Lung (tissue), 12 donors: ENCODE data around the gene PLXNA1. TPM values are rescaled to one million over a fixed set of nuclear protein-coding genes. Genes with fewer than 3 reads are reported as not detected.
A peak's percentile ranks its signal among the peaks of the same experiment; 100 is the strongest.

ENCODE experiments used
- ATAC-seq: fragments of 200-7000 bp; cut with Tn5 transposase; one replicate; pipeline ENCODE4 v1.9.1; 2020; ENCODE audit warnings: moderate number of reproducible peaks; ENCODE audit not compliant: insufficient read depth, low FRiP score
- DNase-seq, 3 donors: peaks; one replicate each; pipeline ENCODE4 v3.0.0-alpha.2; 2013 to 2017
- H3K27ac ChIP-seq, 2 donors: one replicate each; pipeline ENCODE4 v1.5.1; 2013; ENCODE audit warnings: mild to moderate bottlenecking in 2 of 2, moderate library complexity in 2 of 2, control low read depth in 1 of 2, inconsistent platforms in 1 of 2, low read depth in 1 of 2, low read length in 1 of 2
- H3K27me3 ChIP-seq, 3 donors: one replicate each; pipeline ENCODE4 v1.5.1; 2013; ENCODE audit warnings: low read length in 2 of 3; ENCODE audit not compliant: control insufficient read depth in 3 of 3, insufficient read depth in 3 of 3
- H3K36me3 ChIP-seq, 4 donors: one replicate each; pipeline ENCODE4 v1.5.1; 2013; ENCODE audit warnings: low read length in 4 of 4, mild to moderate bottlenecking in 1 of 4, moderate library complexity in 1 of 4; ENCODE audit not compliant: control insufficient read depth in 4 of 4, insufficient read depth in 4 of 4
- H3K4me1 ChIP-seq, 5 donors: one replicate each; pipeline ENCODE4 v1.5.1; 2013; ENCODE audit warnings: low read length in 5 of 5, mild to moderate bottlenecking in 2 of 5, moderate library complexity in 1 of 5; ENCODE audit not compliant: control insufficient read depth in 5 of 5, insufficient read depth in 5 of 5
- H3K4me3 ChIP-seq: one replicate; pipeline ENCODE4 v1.5.1; 2013; ENCODE audit warnings: mild to moderate bottlenecking, control low read depth, moderate library complexity
- H3K9ac ChIP-seq, 2 donors: one replicate each; pipeline ENCODE4 v1.5.1; 2013; ENCODE audit warnings: low read length in 2 of 2, control low read depth in 1 of 2; ENCODE audit not compliant: insufficient read depth in 1 of 2
- H3K9me3 ChIP-seq, 4 donors: one replicate each; pipeline ENCODE4 v1.5.1; 2013; ENCODE audit warnings: low read length in 3 of 4, mild to moderate bottlenecking in 1 of 4, moderate library complexity in 1 of 4; ENCODE audit not compliant: control insufficient read depth in 4 of 4, insufficient read depth in 3 of 4
- WGBS, 2 donors: extraction: QIAGEN DNeasy Blood & Tissue Kit; methylation state at CpG; one replicate each; pipeline ENCODE4 v1.1.7; 2013; 5-methylcytosine and 5-hydroxymethylcytosine counted together
- polyA plus RNA-seq, 2 donors: library from polyadenylated mRNA; stranded (reverse); fragments of 200-250 nt; gene quantifications; one replicate each; pipeline ENCODE4 v1.2.1, GENCODE V29; 2013
- total RNA-seq, 2 donors: library from RNA; depleted of rRNA in 1 of 2; stranded (reverse); fragments of >200 nt in 1 of 2; gene quantifications; one replicate each; pipeline ENCODE4 v1.2.1, GENCODE V29; 2014 to 2021
- TF ChIP-seq, protein P1 (sequence below): IDR thresholded peaks from 2 replicates; pipeline ENCODE4 v1.5.1; 2012; ENCODE audit warnings: mild to moderate bottlenecking; ENCODE audit errors: control extremely low read depth, extremely low read depth
- donor health status: control.
- donor health status: control.
- donor health status: Bipolar disorder and iron deficiency.
- donor health status: healthy.
- donor health status: DM: yes; HTN: yes; CAD: no.

The PLXNA1 gene
- total and polyA plus RNA-seq, 4 donors = 17.6 to 51.7 (median 21.7) TPM

- DNase-seq (peak; percentile 22 to 52 (median 28)), ATAC-seq (no peak)
- Histone ChIP-seq H3K36me3 (peaks cover 0 to 2% (median 0%) of the 10 kb centered on the region in 4 donors), H3K9me3 (no peaks in the 10 kb centered on the region), H3K4me3 (no peak overlapping the region), H3K27ac (no peak overlapping the region), H3K9ac (no peak overlapping the region), H3K4me1 (peaks cover 0 to 13% (median 8%) of the 10 kb centered on the region in 5 donors), H3K27me3 (no peaks in the 10 kb centered on the region)
- TF ChIP-seq, protein P1, sequence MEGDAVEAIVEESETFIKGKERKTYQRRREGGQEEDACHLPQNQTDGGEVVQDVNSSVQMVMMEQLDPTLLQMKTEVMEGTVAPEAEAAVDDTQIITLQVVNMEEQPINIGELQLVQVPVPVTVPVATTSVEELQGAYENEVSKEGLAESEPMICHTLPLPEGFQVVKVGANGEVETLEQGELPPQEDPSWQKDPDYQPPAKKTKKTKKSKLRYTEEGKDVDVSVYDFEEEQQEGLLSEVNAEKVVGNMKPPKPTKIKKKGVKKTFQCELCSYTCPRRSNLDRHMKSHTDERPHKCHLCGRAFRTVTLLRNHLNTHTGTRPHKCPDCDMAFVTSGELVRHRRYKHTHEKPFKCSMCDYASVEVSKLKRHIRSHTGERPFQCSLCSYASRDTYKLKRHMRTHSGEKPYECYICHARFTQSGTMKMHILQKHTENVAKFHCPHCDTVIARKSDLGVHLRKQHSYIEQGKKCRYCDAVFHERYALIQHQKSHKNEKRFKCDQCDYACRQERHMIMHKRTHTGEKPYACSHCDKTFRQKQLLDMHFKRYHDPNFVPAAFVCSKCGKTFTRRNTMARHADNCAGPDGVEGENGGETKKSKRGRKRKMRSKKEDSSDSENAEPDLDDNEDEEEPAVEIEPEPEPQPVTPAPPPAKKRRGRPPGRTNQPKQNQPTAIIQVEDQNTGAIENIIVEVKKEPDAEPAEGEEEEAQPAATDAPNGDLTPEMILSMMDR = no peak
- 79 to 81% methylated on average over 7 of the region's 7 CpGs for WGBS, 2 donors
These were observed 44.9 kb upstream of the PLXNA1 start for GRCh38 chr3:126937973-126938372.

- Histone ChIP-seq H3K36me3 (peaks cover 0 to 2% (median 0%) of the 10 kb centered on the region in 4 donors), H3K4me1 (peaks cover 0 to 12% (median 8%) of the 10 kb centered on the region in 5 donors), H3K9me3 (no peaks in the 10 kb centered on the region), H3K27ac (no peak overlapping the region), H3K9ac (no peak overlapping the region), H3K4me3 (no peak overlapping the region), H3K27me3 (no peaks in the 10 kb centered on the region)
- no peak for ATAC-seq
- WGBS, 2 donors = 72 to 84% methylated on average over 8 of the region's 8 CpGs
- DNase-seq = no peak
- TF ChIP-seq, protein P1 = no peak
These were observed 44.2 kb upstream of the PLXNA1 start for GRCh38 chr3:126938520-126939337.

DNA sequence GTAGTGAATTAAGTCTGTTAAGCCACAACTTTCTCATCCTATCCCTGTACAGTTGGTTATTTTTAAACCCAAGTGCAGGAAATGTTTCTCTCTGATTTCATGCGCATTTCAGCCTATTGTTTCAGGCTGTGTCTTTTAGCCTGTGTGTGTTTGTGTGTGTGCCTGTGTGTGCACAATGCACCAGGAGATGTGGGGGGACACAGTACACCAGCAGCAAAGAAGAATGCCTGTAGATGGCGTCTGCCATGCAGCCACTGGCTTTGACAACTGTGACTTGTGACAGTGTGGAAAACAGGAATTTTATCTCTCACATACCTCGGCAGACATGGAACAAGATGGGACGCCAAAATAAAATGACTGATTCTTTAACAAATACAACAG, 43.6 kb upstream of the PLXNA1 start:
- TF ChIP-seq, protein P1 = no peak
- Histone ChIP-seq H3K27me3 (no peaks in the 10 kb centered on the region), H3K36me3 (peaks cover 0 to 2% (median 0%) of the 10 kb centered on the region in 4 donors), H3K9me3 (no peaks in the 10 kb centered on the region), H3K27ac (no peak overlapping the region), H3K4me1 (peaks cover 0 to 9% (median 8%) of the 10 kb centered on the region in 5 donors), H3K9ac (no peak overlapping the region), H3K4me3 (no peak overlapping the region)
- 62 to 72% methylated on average over 4 of the region's 4 CpGs for WGBS, 2 donors
- ATAC-seq = no peak
- DNase-seq = peak in 2 of 3 donors; percentile 12 to 35
